ENCODE data around the gene NPAS3. TPM values are rescaled to one million over a fixed set of nuclear protein-coding genes. Genes with fewer than 3 reads are reported as not detected.

Gene NPAS3
- total RNA-seq, 1 donor from 2014 or later: 2.4 TPM

GRCh38 chr14:33668066-33668465 is 729.4 kb downstream of the NPAS3 start:
- no peak for DNase-seq (ENCODE audit: extremely low spot score, unreplicated experiment)
- TF ChIP-seq CTCF (IDR thresholded peaks at IDR 0.05): no peak
- Mint-ChIP-seq H3K9me3 (ENCODE audit: unreplicated experiment) (peaks cover 8% of the 10 kb centered on the region), H3K4me3 (ENCODE audit: unreplicated experiment) (no peak overlapping the region), H3K4me1 (ENCODE audit: unreplicated experiment) (peaks cover 5% of the 10 kb centered on the region), H3K36me3 (ENCODE audit: unreplicated experiment) (peaks cover 3% of the 10 kb centered on the region), H3K27ac (ENCODE audit: unreplicated experiment) (no peak overlapping the region), H3K27me3 (ENCODE audit: unreplicated experiment) (no peaks in the 10 kb centered on the region)

- no peaks in the 10 kb centered on the region for H3K36me3 Mint-ChIP-seq (ENCODE audit: unreplicated experiment)
- no peak overlapping the region for H3K27ac Mint-ChIP-seq (ENCODE audit: unreplicated experiment)
- TF ChIP-seq CTCF (IDR thresholded peaks at IDR 0.05): no peak
- no peak overlapping the region for H3K4me3 Mint-ChIP-seq (ENCODE audit: unreplicated experiment)
- H3K27me3 Mint-ChIP-seq (ENCODE audit: unreplicated experiment): no peaks in the 10 kb centered on the region
- H3K4me1 Mint-ChIP-seq (ENCODE audit: unreplicated experiment): peaks cover 11% of the 10 kb centered on the region
- peaks cover 1% of the 10 kb centered on the region for H3K9me3 Mint-ChIP-seq (ENCODE audit: unreplicated experiment)
- no peak for DNase-seq (ENCODE audit: extremely low spot score, unreplicated experiment)
Measured at GRCh38 chr14:33669111-33669510, 730.4 kb downstream of the NPAS3 start.

GRCh38 chr14:33670235-33670634 is 731.6 kb downstream of the NPAS3 start:
- Mint-ChIP-seq H3K27ac (ENCODE audit: unreplicated experiment) (no peak overlapping the region), H3K4me1 (ENCODE audit: unreplicated experiment) (peaks cover 11% of the 10 kb centered on the region), H3K9me3 (ENCODE audit: unreplicated experiment) (no peaks in the 10 kb centered on the region), H3K36me3 (ENCODE audit: unreplicated experiment) (no peaks in the 10 kb centered on the region), H3K27me3 (ENCODE audit: unreplicated experiment) (no peaks in the 10 kb centered on the region), H3K4me3 (ENCODE audit: unreplicated experiment) (no peak overlapping the region)
- no peak for DNase-seq (ENCODE audit: extremely low spot score, unreplicated experiment)
- TF ChIP-seq CTCF (IDR thresholded peaks at IDR 0.05): no peak

- no peak for TF ChIP-seq CTCF (IDR thresholded peaks at IDR 0.05)
- DNase-seq (ENCODE audit: extremely low spot score, unreplicated experiment): no peak
- H3K4me1 Mint-ChIP-seq (ENCODE audit: unreplicated experiment): peaks cover 24% of the 10 kb centered on the region
- no peaks in the 10 kb centered on the region for H3K27me3 Mint-ChIP-seq (ENCODE audit: unreplicated experiment)
- no peak overlapping the region for H3K27ac Mint-ChIP-seq (ENCODE audit: unreplicated experiment)
- no peaks in the 10 kb centered on the region for H3K36me3 Mint-ChIP-seq (ENCODE audit: unreplicated experiment)
- no peak overlapping the region for H3K4me3 Mint-ChIP-seq (ENCODE audit: unreplicated experiment)
- no peaks in the 10 kb centered on the region for H3K9me3 Mint-ChIP-seq (ENCODE audit: unreplicated experiment)
Measured at GRCh38 chr14:33671556-33671955, 732.9 kb downstream of the NPAS3 start.

- Mint-ChIP-seq H3K27me3 (ENCODE audit: unreplicated experiment) (no peaks in the 10 kb centered on the region), H3K4me1 (ENCODE audit: unreplicated experiment) (peaks cover 39% of the 10 kb centered on the region), H3K4me3 (ENCODE audit: unreplicated experiment) (no peak overlapping the region), H3K27ac (ENCODE audit: unreplicated experiment) (no peak overlapping the region), H3K36me3 (ENCODE audit: unreplicated experiment) (no peaks in the 10 kb centered on the region), H3K9me3 (ENCODE audit: unreplicated experiment) (no peaks in the 10 kb centered on the region)
- DNase-seq (ENCODE audit: extremely low spot score, unreplicated experiment): no peak
- TF ChIP-seq CTCF (IDR thresholded peaks at IDR 0.05): no peak
Measured at GRCh38 chr14:33674927-33675326, 736.2 kb downstream of the NPAS3 start.
